Progenitor cell of endocrine pancreas (in vitro differentiated cells): ENCODE results near the gene KLHL41. TPM values are rescaled to one million over a fixed set of nuclear protein-coding genes. Genes with fewer than 3 reads are reported as not detected.
A peak's percentile ranks its signal among the peaks of the same experiment; 100 is the strongest.

ENCODE experiments used
- DNase-seq: peaks from one replicate; pipeline ENCODE4 v3.0.0; 2021; ENCODE audit warnings: low spot score; ENCODE audit not compliant: unreplicated experiment
- H3K27ac Mint-ChIP-seq: 2 replicates; pipeline ENCODE4 v1.8.0; 2021; ENCODE audit warnings: mild to moderate bottlenecking, moderate library complexity, mixed read lengths
- H3K27me3 Mint-ChIP-seq: 2 replicates; pipeline ENCODE4 v1.8.0; 2021; ENCODE audit warnings: mixed read lengths
- H3K36me3 Mint-ChIP-seq: 2 replicates; pipeline ENCODE4 v1.8.0; 2022; ENCODE audit warnings: mixed read lengths; ENCODE audit not compliant: insufficient read depth
- H3K4me1 Mint-ChIP-seq: 2 replicates; pipeline ENCODE4 v1.8.0; 2021; ENCODE audit warnings: low read depth, mixed read lengths
- H3K4me3 Mint-ChIP-seq: 2 replicates; pipeline ENCODE4 v1.8.0; 2021; ENCODE audit warnings: low read depth, mild to moderate bottlenecking, moderate library complexity, mixed read lengths
- H3K9me3 Mint-ChIP-seq: 2 replicates; pipeline ENCODE4 v1.8.0; 2021; ENCODE audit warnings: low read depth, mixed read lengths
- CTCF ChIP-seq: fragments of 200-600 bp; sonication (generic); IDR thresholded peaks from one replicate; pipeline ENCODE4 v1.5.0; 2021; ENCODE audit warnings: antibody characterized with exemption, mild to moderate bottlenecking; ENCODE audit not compliant: unreplicated experiment
- total RNA-seq: library from RNA; stranded (reverse); gene quantifications from 2 replicates; pipeline ENCODE4 v1.2.1, GENCODE V29; 2021

KLHL41 gene
- total RNA-seq, 1 donor from 2014 or later: 0.36 TPM

- Mint-ChIP-seq H3K4me3 (no peak overlapping the region), H3K36me3 (no peaks in the 10 kb centered on the region), H3K9me3 (no peaks in the 10 kb centered on the region), H3K4me1 (peaks cover 6% of the 10 kb centered on the region), H3K27ac (no peak overlapping the region), H3K27me3 (no peaks in the 10 kb centered on the region)
- DNase-seq: no peak
- TF ChIP-seq CTCF: no peak
Observed at GRCh38 chr2:169468841-169469240, 40.7 kb upstream of the KLHL41 start.

- Mint-ChIP-seq H3K4me1 (peaks cover 6% of the 10 kb centered on the region), H3K9me3 (no peaks in the 10 kb centered on the region), H3K4me3 (no peak overlapping the region), H3K27me3 (no peaks in the 10 kb centered on the region), H3K27ac (no peak overlapping the region), H3K36me3 (no peaks in the 10 kb centered on the region)
- DNase-seq: no peak
- TF ChIP-seq CTCF: no peak
Observed at GRCh38 chr2:169469952-169470572, 39.4 kb upstream of the KLHL41 start.

GRCh38 chr2:169472249-169472648 is 37.3 kb upstream of the KLHL41 start:
- Mint-ChIP-seq H3K4me1 (peaks cover 6% of the 10 kb centered on the region), H3K9me3 (no peaks in the 10 kb centered on the region), H3K27ac (no peak overlapping the region), H3K27me3 (no peaks in the 10 kb centered on the region), H3K4me3 (no peak overlapping the region), H3K36me3 (no peaks in the 10 kb centered on the region)
- TF ChIP-seq CTCF: no peak
- DNase-seq: no peak

- Mint-ChIP-seq H3K9me3 (no peaks in the 10 kb centered on the region), H3K27me3 (peaks cover 17% of the 10 kb centered on the region), H3K36me3 (no peaks in the 10 kb centered on the region), H3K27ac (no peak overlapping the region), H3K4me1 (peaks cover 9% of the 10 kb centered on the region), H3K4me3 (no peak overlapping the region)
- no peak for TF ChIP-seq CTCF
- DNase-seq: no peak
Observed at GRCh38 chr2:169476459-169476858, 33.0 kb upstream of the KLHL41 start.

- H3K27me3 Mint-ChIP-seq: peaks cover 17% of the 10 kb centered on the region
- TF ChIP-seq CTCF: no peak
- no peaks in the 10 kb centered on the region for H3K9me3 Mint-ChIP-seq
- peak overlapping the region; percentile 87 for H3K4me3 Mint-ChIP-seq
- H3K36me3 Mint-ChIP-seq: no peaks in the 10 kb centered on the region
- no peak for DNase-seq
- H3K4me1 Mint-ChIP-seq: peaks cover 10% of the 10 kb centered on the region
- H3K27ac Mint-ChIP-seq: no peak overlapping the region
Observed at GRCh38 chr2:169478339-169478738, 31.2 kb upstream of the KLHL41 start.
